Nephron (organoid): Measurements from ENCODE around the gene LCE4A.

ENCODE experiments used
- H3K27ac Mint-ChIP-seq, 3 experiments: 2 replicates each; pipeline ENCODE4 v1.8.0; 2020; ENCODE audit warnings: mixed read lengths in 3 of 3, mild to moderate bottlenecking in 2 of 3, moderate library complexity in 1 of 3
- H3K27me3 Mint-ChIP-seq: 2 replicates; pipeline ENCODE4 v1.8.0; 2021; ENCODE audit warnings: low read depth, mild to moderate bottlenecking, moderate library complexity, mixed read lengths
- H3K36me3 Mint-ChIP-seq: 2 replicates; pipeline ENCODE4 v1.8.0; 2020; ENCODE audit warnings: low read depth, mixed read lengths
- H3K4me1 Mint-ChIP-seq: 2 replicates; pipeline ENCODE4 v1.8.0; 2020; ENCODE audit warnings: mixed read lengths
- H3K4me3 Mint-ChIP-seq, 3 experiments: 2 replicates each; pipeline ENCODE4 v1.8.0; 2020; ENCODE audit warnings: mild to moderate bottlenecking in 3 of 3, mixed read lengths in 3 of 3, moderate library complexity in 2 of 3
- H3K9me3 Mint-ChIP-seq: 2 replicates; pipeline ENCODE4 v1.8.0; 2020; ENCODE audit warnings: mixed read lengths
- CTCF ChIP-seq, 3 experiments: fragments of 200-600 bp; sonication (generic); IDR thresholded peaks; one replicate each; pipeline ENCODE4 v1.5.0; 2021; ENCODE audit warnings: antibody characterized with exemption in 3 of 3; ENCODE audit not compliant: unreplicated experiment in 3 of 3

LCE4A gene

GRCh38 chr1:152718238-152718637, 10.3 kb downstream of the LCE4A start:
- H3K9me3 Mint-ChIP-seq = peaks cover 52% of the 10 kb centered on the region
- H3K4me1 Mint-ChIP-seq = no peaks in the 10 kb centered on the region
- no peak overlapping the region for H3K27ac Mint-ChIP-seq
- no peak overlapping the region for H3K4me3 Mint-ChIP-seq
- no peaks in the 10 kb centered on the region for H3K36me3 Mint-ChIP-seq
- H3K27me3 Mint-ChIP-seq = no peaks in the 10 kb centered on the region
- TF ChIP-seq CTCF (IDR thresholded peaks at IDR 0.05; ENCODE audit: unreplicated experiment in 3 of 3) = no peak

GRCh38 chr1:152725261-152725660, 17.3 kb downstream of the LCE4A start:
- Mint-ChIP-seq H3K27me3 (no peaks in the 10 kb centered on the region), H3K27ac (no peak overlapping the region), H3K36me3 (no peaks in the 10 kb centered on the region), H3K9me3 (peaks cover 29% of the 10 kb centered on the region), H3K4me3 (no peak overlapping the region), H3K4me1 (no peaks in the 10 kb centered on the region)
- TF ChIP-seq CTCF (IDR thresholded peaks at IDR 0.05; ENCODE audit: unreplicated experiment in 3 of 3) = no peak

- TF ChIP-seq CTCF (IDR thresholded peaks at IDR 0.05; ENCODE audit: unreplicated experiment in 3 of 3) = no peak
- Mint-ChIP-seq H3K4me1 (no peaks in the 10 kb centered on the region), H3K27ac (no peak overlapping the region), H3K4me3 (no peak overlapping the region), H3K9me3 (peaks cover 34% of the 10 kb centered on the region), H3K27me3 (no peaks in the 10 kb centered on the region), H3K36me3 (no peaks in the 10 kb centered on the region)
Measured at GRCh38 chr1:152728986-152729385, 21.0 kb downstream of the LCE4A start.

- no peak overlapping the region for H3K27ac Mint-ChIP-seq
- H3K27me3 Mint-ChIP-seq = no peaks in the 10 kb centered on the region
- no peaks in the 10 kb centered on the region for H3K36me3 Mint-ChIP-seq
- peaks cover 53% of the 10 kb centered on the region for H3K9me3 Mint-ChIP-seq
- H3K4me1 Mint-ChIP-seq = no peaks in the 10 kb centered on the region
- TF ChIP-seq CTCF (IDR thresholded peaks at IDR 0.05; ENCODE audit: unreplicated experiment in 3 of 3) = no peak
- H3K4me3 Mint-ChIP-seq = no peak overlapping the region
Measured at GRCh38 chr1:152735648-152736047, 27.7 kb downstream of the LCE4A start.

GRCh38 chr1:152737997-152738396, 30.0 kb downstream of the LCE4A start:
- TF ChIP-seq CTCF (IDR thresholded peaks at IDR 0.05; ENCODE audit: unreplicated experiment in 3 of 3) = no peak
- no peak overlapping the region for H3K4me3 Mint-ChIP-seq
- peaks cover 57% of the 10 kb centered on the region for H3K9me3 Mint-ChIP-seq
- no peaks in the 10 kb centered on the region for H3K36me3 Mint-ChIP-seq
- H3K27me3 Mint-ChIP-seq = no peaks in the 10 kb centered on the region
- H3K4me1 Mint-ChIP-seq = no peaks in the 10 kb centered on the region
- H3K27ac Mint-ChIP-seq = no peak overlapping the region

- Mint-ChIP-seq H3K9me3 (peaks cover 60% of the 10 kb centered on the region), H3K27ac (no peak overlapping the region), H3K27me3 (no peaks in the 10 kb centered on the region), H3K4me3 (no peak overlapping the region), H3K4me1 (no peaks in the 10 kb centered on the region), H3K36me3 (no peaks in the 10 kb centered on the region)
- TF ChIP-seq CTCF (IDR thresholded peaks at IDR 0.05; ENCODE audit: unreplicated experiment in 3 of 3) = no peak
Measured at GRCh38 chr1:152739841-152740240, 31.9 kb downstream of the LCE4A start.
